GM21576 (cell line): ENCODE measurements around the gene TBX15.
"Not testable (repeated sequence)": the region's sequence is repeated elsewhere in the genome, so short reads cannot be mapped to it uniquely, and the experiment has no call there.

Experiments used
- ATAC-seq: cut with Tn5 transposase; IDR thresholded peaks from one replicate; pipeline ENCODE4 v1.9.1; 2021; ENCODE audit warnings: mild to moderate bottlenecking, moderate library complexity; ENCODE audit not compliant: unreplicated experiment

TBX15 gene

DNA sequence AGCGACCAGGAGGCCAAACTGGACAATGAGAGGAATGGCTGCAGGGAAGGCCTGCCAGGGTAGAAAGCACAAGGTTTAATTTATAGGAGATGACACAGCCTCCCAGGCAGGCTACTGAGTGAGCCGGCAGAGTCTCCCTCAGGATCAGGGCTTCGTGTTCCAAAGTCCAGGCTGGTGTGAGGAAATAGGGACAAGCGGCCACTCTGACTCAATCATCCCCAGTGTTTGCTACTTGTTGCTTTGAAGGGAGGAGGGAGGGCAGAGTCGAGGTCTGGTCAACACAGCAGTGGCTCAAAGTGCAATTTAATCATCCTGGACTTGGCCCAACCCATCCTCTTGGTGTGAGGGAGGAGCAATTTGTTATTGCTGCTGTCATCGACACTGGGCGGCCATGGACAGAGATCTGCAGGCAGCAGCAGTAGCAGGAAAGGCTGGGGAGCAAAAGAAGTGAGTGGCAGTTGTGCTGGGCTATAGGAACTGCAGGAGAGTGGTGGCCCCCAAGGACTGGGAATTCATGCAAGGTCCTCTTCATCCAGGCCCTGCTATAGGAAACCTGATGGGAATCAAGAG, 27.5 kb downstream of the TBX15 start:
- ATAC-seq: no peak

DNA sequence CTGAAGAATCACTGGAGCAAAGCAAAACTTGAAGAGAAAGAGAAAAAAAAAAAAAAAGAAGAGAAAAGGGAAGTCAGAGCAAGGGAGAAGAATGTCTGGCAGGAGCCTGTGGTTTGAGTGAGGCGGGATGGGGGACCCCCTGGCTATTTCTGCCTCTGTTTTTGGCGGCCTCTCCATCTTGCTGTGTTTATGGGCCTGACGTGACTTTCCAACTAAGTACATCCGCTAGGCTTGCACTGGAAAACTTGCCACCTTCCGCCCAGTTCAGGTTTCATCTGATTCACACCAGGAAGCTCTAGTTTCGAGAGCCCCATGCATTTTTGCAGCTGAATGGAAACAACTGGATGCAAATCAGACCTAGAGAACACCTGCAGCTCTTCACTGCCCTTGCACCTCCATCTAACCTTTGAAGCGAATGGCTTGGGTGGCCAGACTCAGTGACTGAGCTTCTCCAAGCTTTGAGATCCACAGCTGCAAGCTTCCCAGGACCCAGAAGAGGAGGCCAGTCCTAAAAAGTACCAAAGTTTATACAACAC, 28.0 kb downstream of the TBX15 start:
- ATAC-seq: peak; percentile 88

DNA sequence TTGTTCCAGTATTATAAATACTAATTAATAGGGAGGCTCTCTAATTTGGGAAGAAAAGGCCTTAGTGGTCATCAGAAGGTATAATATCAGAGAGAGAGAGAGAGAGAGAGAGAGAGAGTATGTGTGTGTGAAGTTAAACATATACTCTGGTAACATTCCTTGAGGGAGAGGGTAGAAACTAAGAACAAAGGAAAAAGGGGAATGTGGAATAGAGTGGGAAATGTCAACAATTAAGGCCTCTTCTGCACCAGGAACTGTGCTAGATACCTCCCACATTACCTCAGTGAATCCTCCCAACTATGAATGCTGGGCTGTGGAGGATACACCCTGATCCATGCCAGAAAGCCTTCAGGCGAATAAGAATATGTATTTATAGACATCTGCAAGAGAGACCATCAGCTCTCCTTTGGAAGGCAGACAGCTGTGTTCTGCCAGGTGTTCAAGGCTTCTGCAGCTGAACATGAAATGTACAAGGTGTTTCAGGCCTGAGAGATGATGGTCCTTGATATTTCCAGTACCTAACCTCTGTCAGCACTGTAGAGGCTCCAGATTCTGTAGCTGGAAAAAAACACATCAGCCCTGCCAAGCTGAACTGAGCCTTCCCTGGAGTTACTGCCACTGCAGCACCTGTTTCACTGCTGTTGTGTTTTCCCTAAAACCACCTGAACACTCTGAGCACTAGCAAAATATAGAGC, 29.1 kb downstream of the TBX15 start:
- ATAC-seq: no peak

DNA sequence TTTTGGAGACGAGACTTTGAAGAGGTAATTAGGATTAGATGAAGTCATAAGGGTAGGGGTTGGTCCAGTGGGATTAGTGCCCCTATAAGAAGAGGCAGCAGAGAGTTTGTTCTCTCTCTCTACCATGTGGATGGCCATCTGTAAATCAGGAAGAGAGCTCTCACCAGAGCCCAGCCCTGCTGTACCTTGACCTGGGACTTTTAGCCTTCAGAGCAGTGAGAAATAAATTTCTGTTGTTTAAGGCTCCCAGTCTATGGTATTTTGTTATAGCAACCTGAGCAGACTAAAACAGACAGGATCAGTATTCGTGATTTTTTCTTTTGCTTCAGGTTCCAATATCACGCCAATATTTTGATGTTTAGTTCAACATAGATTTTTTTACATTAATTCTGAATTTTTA, 30.0 kb downstream of the TBX15 start:
- no peak for ATAC-seq

DNA sequence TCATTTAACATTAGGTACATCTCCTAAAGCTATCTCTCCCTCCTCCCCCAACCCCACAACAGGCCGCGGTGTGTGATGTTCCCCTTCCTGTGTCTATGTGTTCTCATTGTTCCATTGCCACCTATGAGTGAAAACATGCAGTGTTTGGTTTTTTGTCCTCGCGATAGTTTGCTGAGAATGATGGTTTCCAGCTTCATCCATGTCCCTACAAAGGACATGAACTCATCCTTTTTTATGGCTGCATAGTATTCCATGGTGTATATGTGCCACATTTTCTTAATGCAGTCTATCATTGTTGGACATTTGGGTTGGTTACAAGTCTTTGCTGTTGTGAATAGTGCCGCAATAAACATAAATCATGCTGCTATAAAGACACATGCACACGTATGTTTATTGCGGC, 30.6 kb downstream of the TBX15 start:
- ATAC-seq: not testable (repeated sequence)

DNA sequence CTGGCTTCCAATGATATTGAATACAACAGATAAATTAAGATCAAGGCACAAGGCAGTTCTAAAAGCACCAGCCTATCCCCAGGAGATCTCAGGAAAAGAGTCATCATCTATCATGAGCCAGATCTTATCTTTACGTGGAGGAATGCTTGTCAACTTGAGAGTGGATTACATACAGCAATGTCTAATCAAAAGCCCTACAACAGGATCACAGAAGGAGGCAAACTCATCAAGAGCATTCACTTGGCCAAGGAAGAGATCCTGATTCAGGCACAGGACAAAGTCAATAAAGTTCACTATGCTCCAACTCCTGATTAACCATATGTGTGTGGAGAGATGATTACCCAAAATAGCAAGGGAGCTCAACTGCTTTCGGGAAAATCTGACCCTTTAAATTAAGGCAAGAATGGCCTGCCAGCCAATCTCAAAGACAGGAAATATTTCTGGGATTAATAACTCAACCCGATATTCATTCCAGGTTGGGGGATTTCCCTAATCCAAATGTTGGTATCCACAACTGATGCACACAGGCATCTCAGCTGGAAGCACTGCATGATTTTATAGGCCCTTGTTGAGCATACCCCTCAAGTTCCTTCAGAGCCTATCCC, 33.7 kb downstream of the TBX15 start:
- no peak for ATAC-seq

DNA sequence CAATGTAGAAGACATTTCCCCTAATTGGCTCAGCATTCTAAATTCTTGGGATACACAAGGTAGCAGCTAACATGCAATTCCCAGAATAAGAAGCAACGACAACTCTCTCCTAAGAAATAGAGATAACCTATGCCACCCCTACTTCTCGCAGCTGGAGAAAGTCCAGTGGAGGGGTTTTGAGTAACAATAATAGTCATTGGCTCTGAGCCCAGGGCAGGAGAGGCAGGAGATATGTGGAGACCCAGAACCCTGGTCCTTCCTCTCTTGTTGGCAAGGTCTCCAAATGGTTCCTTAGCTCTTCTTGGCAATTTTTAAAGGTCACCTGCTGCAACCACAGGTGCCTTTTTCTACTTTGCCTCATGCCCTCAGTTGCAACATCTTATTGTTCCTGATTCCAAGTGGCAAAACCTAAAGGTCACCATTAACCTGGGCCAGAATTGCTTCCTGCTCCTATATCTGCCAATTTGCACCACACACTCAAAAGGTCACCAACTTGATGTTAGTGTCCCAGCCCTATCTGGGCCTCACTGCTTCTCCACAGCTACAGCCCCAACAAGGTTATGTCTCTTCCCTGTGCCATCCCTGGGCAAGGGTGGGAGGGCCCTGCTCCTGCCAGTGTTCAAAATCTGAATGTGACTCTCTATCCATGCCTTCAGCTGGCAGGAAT, 36.7 kb downstream of the TBX15 start:
- ATAC-seq: no peak

DNA sequence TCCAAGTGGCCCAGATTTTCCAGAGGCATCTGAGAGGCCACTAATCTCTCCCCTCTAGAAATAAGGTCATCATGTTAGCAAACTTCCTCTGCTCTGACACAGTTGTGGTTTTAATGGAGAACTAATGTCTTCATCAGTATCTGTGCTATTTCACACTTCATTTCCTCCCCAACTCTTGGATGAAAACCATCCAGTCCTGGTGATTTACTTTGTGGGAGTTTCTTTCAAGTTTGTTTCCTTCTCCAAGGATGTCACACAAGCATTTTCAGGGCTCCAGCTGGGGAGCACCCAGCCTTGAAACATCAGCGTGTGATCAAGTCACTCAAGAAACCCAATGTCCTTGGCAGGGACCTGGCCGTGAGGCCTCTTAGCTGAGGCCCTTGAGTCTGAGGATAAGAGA, 38.8 kb downstream of the TBX15 start:
- no peak for ATAC-seq

DNA sequence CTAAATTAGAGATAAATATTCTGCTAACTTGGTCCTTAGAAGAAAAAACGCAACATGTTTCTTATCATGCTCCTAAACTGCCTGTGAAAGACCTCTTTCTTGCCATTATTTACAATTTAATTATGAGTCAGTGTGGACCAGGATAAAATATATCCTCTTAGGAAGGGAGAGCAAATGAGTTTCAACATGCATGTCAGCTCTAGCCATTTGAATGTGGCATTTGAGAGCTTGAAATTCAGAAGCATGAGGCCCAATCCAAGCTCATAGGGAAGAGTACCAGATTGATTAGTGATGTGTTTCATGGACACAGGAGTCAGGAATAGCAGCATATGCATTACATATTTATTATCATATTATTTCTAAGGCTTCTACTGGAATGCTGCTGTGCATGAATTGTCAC, 39.3 kb downstream of the TBX15 start:
- no peak for ATAC-seq

DNA sequence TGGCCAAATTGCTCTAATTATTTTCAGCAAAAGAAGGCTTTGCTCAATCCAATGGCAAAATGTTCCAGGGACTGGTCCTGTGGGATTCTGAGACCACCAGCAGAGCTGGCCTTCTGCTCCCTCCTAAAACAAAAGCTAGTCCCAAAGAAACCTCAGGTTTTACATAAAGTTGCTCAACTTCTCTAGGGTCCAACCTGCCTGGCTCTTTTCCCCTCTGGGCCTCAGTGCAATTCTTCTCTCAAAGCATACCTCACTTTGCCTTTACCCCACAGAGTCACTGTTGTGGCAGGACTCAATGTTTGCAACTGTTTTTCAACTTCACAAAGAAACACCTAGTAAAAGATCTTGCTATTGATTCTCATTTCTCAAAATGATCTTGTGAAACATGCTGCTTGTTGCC, 39.8 kb downstream of the TBX15 start:
- no peak for ATAC-seq

DNA sequence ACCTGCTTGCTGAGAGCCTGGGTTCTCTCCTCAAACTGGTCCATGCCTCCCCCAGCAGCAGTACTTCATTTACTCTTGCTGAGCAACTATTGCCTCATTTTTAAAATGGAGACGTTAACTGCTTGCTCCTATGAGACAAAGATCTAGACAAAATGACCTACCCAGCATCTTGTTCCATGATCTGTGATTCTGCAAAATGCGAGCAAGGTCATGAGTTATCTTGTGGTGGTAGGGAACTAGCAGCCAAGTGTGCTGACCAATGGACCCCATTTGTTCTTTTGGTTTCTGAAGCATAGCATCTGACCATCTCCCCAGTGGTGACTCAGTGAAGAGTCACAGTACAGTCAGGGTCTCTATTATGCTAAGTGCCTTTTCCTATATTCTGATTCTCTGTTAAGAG, 40.4 kb downstream of the TBX15 start:
- no peak for ATAC-seq

DNA sequence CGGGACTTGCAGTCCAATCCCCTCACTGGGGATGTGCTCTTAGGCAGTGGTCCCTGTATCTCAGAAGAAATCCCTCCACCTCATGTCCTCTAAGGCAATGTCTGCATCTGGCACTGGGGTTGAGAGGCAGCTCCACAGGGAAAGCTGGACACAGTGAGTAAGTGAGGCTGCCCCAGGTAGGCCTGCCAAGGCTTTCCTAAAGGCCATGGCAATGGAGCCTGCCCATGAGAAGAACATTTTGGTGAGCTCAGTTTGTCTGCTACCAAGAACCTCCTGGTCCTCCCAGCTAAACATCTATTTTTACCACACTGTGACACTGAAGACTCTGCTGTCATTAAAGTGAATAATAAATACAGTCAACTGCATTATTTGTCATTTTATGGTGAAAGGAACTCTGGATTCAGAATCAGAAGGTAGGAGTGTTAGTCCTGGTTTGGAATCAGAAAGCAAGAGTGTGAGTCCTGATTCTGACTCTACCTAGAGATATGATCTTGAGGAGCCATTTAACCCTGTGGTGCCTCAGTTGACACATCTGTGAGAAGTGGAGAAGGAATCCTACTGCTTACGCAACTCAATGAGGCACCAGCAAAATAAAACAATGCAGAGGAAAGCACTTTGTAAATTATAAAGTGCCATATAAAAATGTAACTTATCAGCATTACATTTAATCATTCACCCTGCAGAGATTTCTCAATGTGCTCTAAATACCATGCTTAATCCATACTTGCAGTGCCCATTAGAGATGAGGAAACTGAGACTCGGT, 41.0 kb downstream of the TBX15 start:
- ATAC-seq: no peak

DNA sequence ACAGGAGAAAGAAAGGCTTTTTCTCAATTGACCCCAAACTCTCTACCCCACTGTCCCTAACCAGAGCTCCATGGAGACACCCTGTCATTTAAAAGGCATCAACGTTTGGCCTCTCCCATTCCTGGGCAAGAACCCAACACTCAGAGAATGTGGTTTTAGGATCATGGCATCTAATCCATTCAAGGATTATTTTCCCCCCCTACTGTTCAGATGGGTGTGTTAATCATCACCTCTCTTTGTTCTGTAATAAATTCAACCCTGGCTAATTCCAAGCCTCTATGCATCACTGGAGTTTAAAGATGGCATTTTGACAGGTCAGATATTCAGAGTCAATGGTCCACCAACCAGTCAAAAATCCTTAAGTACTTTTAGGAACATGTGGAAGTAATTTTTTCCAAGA, 42.7 kb downstream of the TBX15 start:
- ATAC-seq: no peak

DNA sequence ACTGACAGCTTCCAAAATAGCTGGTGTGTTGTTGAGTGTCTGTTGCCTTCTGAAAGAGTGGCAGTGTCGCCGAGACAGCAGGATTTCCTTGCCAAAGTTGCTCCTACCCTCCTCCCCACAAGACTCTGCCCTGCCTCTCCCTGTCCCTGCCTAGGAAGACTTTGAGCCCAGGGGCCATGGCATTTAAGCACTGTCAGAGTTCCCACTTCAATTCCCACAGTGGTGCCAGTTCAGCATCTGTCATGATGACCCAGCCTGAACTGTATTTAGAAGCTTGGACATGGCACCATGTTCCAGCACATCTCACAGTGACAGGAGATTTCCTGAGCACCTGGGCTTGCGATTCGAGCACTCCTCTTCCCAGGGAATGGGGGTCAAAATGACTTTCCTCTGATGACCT, 43.6 kb downstream of the TBX15 start:
- no peak for ATAC-seq

DNA sequence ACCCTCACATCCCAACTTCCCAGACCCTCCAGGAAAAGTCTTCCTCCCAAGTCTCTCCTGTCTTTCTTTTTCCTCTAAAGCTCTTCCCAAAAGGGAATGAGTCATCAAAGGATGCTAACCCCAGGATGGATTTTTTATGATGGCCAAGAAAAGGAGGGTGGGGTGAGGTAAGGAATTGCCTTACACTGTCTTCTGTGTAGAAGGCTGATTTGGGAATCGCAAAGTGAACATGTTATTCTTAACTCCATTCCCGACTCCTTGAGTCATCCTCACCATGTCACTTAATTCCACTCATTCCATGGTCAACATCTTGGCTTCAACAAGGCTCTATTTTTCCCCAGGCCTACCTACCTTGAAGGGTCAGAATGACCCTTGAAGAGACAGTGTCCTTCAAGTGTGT, 44.0 kb downstream of the TBX15 start:
- ATAC-seq: no peak

DNA sequence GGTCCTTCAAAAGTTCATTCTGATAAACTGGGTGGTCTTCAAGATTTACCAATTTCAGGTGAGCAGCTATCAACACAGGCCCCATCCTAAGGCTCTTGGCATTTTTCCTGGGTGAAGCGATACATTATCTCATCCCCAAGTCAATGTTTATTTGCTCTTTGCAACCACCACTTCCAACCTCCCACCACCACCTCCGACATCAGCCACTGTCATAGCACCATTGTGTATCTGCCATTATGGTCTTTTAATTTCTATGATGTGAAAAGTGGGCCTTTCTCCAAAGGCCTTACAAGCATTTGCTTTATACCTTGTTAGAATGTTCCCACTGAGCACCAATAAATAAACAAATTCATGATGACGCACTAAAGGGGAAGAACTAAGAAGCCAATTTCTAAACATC, 47.2 kb downstream of the TBX15 start:
- no peak for ATAC-seq

DNA sequence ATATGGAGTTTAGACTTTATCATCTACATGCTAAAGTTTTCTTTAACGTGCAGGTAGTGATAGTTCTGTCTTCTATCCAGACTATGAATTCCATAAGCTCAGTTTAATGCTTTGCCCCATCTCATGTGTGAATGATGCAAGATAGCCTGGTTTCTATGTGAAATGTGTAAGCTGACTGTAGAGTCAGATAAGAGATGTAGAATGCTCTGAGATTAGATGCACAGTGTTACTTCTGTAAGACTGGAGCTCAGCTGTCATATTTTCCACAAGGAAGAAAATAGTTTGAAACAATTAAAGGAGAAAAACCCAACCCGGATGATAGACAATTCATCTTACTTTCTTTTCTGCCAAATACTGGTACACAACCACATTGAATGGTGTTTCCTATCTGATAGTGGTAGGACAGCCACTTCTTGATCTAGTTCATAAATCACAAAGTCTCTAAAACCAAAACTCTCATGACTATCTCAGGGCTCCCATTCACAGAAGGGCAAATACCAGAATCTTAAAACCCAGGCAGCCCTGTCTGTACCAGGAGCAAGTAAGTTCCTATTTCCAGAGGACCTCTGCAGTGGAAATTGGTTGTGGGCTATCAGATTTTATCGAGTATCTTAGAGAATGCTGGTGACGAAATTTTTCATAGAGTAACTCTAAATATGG, 50.6 kb downstream of the TBX15 start:
- ATAC-seq: no peak

DNA sequence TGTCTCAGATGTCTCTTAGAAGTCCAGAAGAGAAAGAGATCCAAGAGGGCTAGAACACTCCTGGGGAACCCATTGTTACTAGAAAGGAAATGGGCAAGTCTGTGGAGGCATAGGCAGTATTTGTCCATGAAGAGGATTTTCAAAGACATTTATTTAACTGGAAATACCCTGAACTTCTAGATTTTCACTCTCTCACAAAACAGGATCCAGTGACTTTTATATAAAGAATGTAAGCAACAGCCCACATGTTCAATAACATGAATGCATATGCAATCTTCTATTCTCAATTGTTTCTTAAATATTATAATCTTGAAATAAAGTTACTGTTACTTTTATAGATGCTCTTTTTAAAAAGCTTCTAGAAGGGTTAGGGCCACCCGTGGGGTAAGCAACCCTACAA, 53.4 kb downstream of the TBX15 start:
- no peak for ATAC-seq

DNA sequence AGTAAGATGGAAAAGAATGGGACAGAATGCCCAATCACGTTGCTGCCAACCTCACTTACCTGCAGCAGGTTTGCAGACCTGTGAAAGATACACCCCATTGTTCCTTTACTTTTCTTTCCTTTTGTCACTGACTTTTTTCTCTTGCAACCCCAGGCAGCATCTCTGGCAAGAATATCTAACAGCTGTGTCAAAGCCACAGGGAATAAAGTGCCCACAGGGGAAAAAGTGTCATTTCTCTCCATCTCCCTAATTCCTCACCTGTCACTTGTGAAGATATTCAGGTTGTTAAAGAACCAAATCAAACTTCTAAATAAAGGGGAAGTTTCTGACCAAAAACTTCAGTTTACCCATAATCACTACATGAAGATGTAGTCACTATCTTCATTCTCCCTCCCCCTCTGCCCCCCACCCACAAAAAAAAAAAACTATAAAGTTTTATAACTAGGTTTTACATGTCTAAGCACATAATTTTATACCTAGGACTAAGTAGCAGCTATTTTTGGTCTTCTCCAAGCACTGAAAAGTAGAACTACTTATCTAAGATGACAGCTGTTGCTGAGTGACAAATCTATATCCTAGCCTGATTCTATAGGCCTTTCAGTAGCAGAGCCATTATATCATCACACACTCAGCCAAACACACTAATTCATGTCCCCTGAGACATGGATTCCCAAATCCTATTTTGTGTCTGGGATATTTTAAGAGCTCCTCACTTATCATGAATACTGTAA, 54.9 kb downstream of the TBX15 start:
- ATAC-seq: no peak

DNA sequence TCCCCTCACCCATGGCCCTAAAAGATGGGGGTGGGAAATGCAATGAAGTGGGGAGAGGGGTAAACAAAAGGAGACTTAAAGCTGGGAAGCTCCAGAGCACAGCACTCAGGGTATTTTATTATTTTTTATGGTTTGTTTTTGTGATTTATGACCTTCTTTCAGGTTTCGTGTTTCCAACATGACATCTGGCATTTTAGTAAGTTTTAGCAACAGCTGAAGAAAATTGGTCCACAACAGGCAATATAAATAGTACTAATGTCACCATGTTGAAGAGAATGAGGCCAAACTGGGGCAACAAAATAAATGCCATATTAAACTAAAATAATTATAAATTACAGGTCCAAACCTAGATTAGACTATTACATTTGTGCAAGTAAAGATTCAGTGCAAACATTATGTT, 56.3 kb downstream of the TBX15 start:
- no peak for ATAC-seq
